GM19397 (cell line): ENCODE results near the gene ENTR1.

Experiments
- ATAC-seq: cut with Tn5 transposase; IDR thresholded peaks from one replicate; pipeline ENCODE4 v1.9.1; 2021; ENCODE audit warnings: mild to moderate bottlenecking, moderate library complexity; ENCODE audit not compliant: unreplicated experiment

Gene ENTR1

GRCh38 chr9:136378170-136379002, 32.0 kb downstream of the ENTR1 start:
- no peak for ATAC-seq

- no peak for ATAC-seq
Measured at GRCh38 chr9:136377341-136378169, 32.9 kb downstream of the ENTR1 start.

- no peak for ATAC-seq
Measured at GRCh38 chr9:136376457-136376856, 34.0 kb downstream of the ENTR1 start.

- no peak for ATAC-seq
Measured at GRCh38 chr9:136375096-136375495, 35.3 kb downstream of the ENTR1 start.

GRCh38 chr9:136374183-136374575, 36.2 kb downstream of the ENTR1 start:
- ATAC-seq: no peak

GRCh38 chr9:136373300-136374182, 36.9 kb downstream of the ENTR1 start, which contains the start of gene CARD9:
TSS of gene CARD9 (minus strand) at chr9:136373669. CDS start at chr9:136372078, 1,591 bp downstream.
- no peak for ATAC-seq

- no peak for ATAC-seq
Measured at GRCh38 chr9:136372561-136373299, 37.7 kb downstream of the ENTR1 start.

- ATAC-seq: no peak
Measured at GRCh38 chr9:136372006-136372405, 38.4 kb downstream of the ENTR1 start.

GRCh38 chr9:136371533-136371880, 38.9 kb downstream of the ENTR1 start:
- ATAC-seq: no peak

- ATAC-seq: no peak
Measured at GRCh38 chr9:136370687-136371532, 39.5 kb downstream of the ENTR1 start.

- no peak for ATAC-seq
Measured at GRCh38 chr9:136370037-136370436, 40.4 kb downstream of the ENTR1 start.

- ATAC-seq: no peak
Measured at GRCh38 chr9:136368190-136368589, 42.2 kb downstream of the ENTR1 start.

GRCh38 chr9:136367296-136368145, 42.9 kb downstream of the ENTR1 start:
- ATAC-seq: no peak

- ATAC-seq: no peak
Measured at GRCh38 chr9:136366826-136367225, 43.6 kb downstream of the ENTR1 start.

- ATAC-seq: no peak
Measured at GRCh38 chr9:136365775-136366222, 44.6 kb downstream of the ENTR1 start.

- ATAC-seq: no peak
Measured at GRCh38 chr9:136364942-136365774, 45.3 kb downstream of the ENTR1 start.

- no peak for ATAC-seq
Measured at GRCh38 chr9:136363949-136364748, 46.3 kb downstream of the ENTR1 start.
